DOHH2 (cell line): ENCODE data around the gene SELENOW.
"Not testable (repeated sequence)": the region's sequence is repeated elsewhere in the genome, so short reads cannot be mapped to it uniquely, and the experiment has no call there.

Experiments used
- EZH2phosphoT487 ChIP-seq: fragments of 200-600 bp; sonication (generic); IDR thresholded peaks from 2 replicates; pipeline ENCODE4 v1.6.1; 2017; ENCODE audit warnings: borderline replicate concordance, mild to moderate bottlenecking, antibody characterized with exemption, low read length, moderate library complexity, mixed read lengths
- TF ChIP-seq, protein P1 (sequence below): fragments of 200-600 bp; sonication (generic); IDR thresholded peaks from one replicate; pipeline ENCODE4 v1.5.1; 2014; ENCODE audit warnings: antibody characterized with exemption, mild to moderate bottlenecking, low read depth, low read length; ENCODE audit not compliant: poor library complexity, severe bottlenecking

DNA sequence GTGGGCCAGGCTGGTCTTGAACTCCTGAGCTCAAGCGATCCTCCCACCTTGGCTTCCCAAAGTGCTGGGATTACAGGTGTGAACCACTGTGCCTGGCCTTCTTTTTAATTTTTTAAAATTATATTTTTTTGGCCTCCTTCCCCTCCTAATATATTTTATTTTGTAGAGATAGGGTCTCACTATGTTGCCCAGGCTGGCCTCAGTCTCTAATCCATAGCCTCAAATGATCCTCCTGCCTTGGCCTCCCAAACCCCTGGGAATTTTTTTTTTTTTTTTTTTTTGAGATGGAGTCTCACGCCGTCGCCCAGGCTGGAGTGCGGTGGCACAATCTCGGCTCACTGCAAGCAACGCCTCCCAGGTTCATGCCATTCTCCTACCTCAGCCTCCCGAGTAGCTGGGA lies 37.8 kb downstream of the SELENOW start:
- TF ChIP-seq, protein P1, sequence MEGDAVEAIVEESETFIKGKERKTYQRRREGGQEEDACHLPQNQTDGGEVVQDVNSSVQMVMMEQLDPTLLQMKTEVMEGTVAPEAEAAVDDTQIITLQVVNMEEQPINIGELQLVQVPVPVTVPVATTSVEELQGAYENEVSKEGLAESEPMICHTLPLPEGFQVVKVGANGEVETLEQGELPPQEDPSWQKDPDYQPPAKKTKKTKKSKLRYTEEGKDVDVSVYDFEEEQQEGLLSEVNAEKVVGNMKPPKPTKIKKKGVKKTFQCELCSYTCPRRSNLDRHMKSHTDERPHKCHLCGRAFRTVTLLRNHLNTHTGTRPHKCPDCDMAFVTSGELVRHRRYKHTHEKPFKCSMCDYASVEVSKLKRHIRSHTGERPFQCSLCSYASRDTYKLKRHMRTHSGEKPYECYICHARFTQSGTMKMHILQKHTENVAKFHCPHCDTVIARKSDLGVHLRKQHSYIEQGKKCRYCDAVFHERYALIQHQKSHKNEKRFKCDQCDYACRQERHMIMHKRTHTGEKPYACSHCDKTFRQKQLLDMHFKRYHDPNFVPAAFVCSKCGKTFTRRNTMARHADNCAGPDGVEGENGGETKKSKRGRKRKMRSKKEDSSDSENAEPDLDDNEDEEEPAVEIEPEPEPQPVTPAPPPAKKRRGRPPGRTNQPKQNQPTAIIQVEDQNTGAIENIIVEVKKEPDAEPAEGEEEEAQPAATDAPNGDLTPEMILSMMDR: not testable (repeated sequence)
- TF ChIP-seq EZH2phosphoT487: not testable (repeated sequence)
